Renal cortical epithelial cell (primary cell): Measurements from ENCODE around the gene COLGALT1. TPM values are rescaled to one million over a fixed set of nuclear protein-coding genes. Genes with fewer than 3 reads are reported as not detected.
"Not testable (repeated sequence)": the region's sequence is repeated elsewhere in the genome, so short reads cannot be mapped to it uniquely, and the experiment has no call there.

ENCODE experiments used
- DNase-seq: peaks from one replicate; pipeline ENCODE4 v3.0.0-alpha.2; 2011; ENCODE audit warnings: low read depth
- total RNA-seq: library from RNA; depleted of rRNA; stranded (reverse); fragments of >200 nt; gene quantifications from 2 replicates; pipeline ENCODE4 v1.2.3, GENCODE V29; 2014

The COLGALT1 gene
- total RNA-seq, 1 donor from 2014 or later: 53.9 TPM

DNA sequence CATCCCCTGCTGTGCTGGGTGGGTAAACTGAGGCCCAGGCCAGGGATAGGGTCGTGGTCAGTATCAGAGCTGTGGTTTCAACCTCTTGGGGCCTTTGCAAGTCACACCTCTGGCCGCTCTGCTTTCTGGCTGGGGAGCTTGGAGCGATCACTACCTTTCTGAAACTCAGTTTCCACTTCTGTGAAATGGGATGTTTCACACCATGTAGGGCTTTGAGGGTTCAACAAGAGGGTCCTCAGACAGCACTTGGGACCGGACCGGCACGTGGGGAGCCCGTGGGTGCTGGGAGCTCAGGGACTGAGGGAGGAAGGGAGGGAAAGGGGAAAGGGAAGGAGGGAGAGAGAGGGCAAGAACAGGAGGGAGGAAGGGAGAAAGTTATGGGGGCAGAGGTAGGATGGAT, 22.9 kb upstream of the COLGALT1 start:
- DNase-seq: no peak

DNA sequence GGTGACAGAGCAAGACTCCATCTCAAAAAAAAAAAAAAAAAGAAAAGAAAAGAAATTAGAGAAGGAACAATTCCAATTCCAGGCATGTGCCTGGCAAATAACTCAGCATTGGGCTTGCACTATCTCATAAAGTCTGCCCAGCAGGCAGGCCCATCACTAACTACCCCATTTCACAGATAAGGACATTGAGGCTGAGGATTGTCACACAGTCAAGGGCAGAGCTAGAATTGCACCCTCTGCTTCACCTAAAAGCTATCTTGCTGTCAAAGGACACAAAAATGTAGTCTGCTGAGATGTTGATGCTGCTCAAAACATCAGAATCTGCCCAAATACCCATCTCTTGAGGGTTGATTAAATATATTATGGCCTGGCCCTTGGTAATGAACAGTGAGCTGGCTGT, 20.7 kb upstream of the COLGALT1 start:
- DNase-seq: no peak

DNA sequence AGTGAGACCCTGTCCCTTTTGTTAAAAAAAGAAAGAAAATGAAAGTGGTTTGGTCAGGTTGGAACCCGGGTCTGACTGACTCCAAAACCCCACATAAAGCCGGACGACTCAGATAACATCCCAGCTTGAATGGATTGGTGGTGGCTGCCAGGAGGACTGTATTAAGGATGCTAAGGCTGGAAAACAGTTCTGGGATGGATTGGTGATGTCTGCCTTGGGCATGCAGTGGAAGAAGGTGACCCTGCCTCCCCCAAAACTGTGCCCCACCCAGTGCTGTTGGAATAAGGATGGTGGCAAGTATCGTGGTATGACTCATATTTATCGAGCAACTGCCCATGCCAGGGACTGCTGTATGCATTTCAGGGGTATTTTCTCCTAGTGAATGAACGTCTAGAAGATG, 18.5 kb upstream of the COLGALT1 start:
- DNase-seq: no peak

DNA sequence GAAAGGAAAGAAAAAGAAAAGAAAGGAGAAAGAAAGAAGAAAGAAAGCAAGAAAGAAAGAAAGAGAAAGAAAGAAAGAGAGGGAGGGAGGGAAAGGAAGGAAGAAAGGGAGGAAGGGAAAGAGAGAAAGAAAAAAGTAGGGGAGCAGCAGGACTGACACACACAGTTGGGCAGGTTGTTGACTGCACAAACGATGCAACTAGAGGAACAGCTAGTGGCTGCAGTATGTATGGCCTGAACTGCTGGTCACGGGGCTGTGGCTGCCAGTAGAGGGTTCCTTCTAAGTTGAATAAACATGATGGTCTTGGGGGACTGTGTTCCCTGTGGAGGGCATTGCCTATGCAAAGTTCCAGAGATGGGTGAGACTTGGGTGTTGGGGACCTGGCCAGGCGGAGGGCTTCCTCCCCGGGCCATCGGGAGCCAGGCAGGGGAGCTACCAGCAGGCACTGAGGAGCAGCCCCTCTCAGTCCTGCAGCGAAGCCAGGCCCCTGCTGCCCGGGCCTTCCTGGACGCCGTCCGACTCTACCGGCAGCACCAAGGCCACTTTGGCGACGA, 16.7 kb upstream of the COLGALT1 start:
- no peak for DNase-seq

DNA sequence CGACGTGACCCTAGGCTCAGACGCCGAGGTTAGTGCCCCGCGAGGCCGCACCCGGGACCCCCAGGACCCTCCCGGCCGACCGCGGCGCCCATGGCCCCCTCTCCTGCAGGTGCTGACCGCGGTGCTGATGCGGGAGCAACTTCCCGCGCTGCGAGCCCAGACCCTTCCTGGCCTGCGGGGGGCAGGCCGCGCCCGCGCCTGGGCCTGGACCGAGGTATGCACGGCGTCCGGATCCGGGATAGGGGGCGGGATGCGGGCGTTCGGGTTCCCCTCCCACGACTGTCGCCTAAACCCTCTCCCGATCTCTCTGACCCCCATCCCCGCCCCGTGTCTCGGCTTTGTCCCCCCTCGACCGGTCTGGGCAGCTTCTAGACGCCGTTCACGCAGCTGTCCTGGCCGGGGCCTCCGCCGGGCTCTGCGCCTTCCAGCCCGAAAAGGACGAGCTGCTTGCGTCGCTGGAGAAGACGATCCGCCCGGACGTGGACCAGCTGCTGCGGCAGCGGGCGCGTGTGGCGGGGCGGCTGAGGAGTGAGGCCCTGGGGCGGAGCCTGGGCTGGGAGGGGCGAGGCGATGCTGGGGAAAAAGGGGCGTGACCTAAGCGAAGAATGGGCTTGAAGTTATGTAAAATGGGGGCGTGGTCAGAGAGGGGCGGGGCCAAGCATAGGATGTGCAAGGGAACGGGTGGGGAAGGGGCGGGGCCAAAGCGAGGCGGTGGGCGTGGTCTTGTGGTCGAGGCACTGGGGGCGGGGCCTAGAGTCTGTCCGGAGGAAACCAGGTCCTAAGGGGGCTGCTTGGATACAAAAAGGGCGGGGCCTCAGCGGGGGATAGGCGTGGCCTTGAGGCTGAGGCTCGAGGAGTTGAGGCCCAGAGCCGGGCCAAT, 16.0 kb upstream of the COLGALT1 start:
- peak; percentile 71 for DNase-seq

DNA sequence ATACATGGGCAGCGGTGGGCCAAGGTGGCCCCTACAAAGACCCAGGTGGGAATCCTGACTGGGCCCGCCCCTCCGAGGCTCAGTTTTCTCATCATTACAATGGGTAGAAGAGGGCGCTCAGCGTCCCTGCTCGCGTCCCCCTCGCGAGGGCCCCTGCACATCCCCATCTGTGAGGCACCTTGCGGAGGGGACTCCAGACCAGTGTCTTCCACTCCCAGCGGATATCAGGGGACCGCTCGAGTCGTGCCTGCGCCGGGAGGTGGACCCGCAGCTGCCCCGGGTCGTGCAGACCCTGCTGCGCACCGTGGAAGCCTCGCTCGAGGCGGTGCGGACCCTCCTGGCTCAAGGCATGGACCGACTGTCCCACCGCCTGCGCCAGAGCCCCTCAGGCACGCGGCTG, 15.3 kb upstream of the COLGALT1 start:
- no peak for DNase-seq

DNA sequence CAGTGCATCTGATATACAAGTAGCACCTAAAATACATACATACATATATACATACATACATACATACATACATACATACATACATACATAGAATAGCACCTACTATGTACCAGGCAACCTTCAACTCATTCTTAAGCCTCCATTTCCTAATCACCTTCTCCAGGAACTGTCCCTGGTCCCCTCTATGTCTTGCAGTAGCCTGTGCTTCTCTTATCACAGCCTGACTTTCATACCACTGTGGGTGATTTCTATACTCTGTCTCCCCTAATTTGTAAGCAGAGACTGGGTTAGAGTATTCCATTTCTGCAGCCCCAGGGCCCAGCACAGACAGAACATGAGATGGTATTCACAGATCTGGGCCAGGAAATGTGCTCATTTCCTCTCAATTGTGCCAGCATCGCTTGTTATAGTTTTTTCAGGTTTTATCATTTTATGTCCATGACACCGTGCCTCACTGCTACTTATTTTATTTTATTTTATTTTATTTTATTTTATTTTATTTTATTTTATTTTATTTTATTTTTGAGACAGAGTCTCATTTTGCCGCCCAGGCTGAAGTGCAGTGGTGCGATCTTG, 14.2 kb upstream of the COLGALT1 start:
- DNase-seq: no peak

DNA sequence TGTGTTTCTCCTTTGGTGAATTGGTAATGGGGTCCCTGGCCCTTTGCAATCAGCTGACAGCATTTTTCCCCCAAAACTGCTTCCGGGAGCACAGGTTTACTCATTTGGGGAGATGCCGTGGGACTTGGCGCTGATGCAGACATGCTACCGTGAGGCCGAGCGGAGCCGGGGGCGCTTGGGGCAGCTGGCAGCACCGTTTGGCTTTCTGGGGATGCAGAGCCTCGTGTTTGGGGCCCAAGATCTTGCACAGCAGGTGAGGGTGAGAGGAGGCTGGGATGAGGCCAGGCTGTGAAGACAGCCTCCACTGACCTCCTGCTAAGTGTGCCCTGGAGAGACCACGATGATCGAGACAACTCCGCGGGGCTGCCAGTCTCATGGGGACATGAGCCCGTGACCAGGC, 13.4 kb upstream of the COLGALT1 start:
- no peak for DNase-seq

DNA sequence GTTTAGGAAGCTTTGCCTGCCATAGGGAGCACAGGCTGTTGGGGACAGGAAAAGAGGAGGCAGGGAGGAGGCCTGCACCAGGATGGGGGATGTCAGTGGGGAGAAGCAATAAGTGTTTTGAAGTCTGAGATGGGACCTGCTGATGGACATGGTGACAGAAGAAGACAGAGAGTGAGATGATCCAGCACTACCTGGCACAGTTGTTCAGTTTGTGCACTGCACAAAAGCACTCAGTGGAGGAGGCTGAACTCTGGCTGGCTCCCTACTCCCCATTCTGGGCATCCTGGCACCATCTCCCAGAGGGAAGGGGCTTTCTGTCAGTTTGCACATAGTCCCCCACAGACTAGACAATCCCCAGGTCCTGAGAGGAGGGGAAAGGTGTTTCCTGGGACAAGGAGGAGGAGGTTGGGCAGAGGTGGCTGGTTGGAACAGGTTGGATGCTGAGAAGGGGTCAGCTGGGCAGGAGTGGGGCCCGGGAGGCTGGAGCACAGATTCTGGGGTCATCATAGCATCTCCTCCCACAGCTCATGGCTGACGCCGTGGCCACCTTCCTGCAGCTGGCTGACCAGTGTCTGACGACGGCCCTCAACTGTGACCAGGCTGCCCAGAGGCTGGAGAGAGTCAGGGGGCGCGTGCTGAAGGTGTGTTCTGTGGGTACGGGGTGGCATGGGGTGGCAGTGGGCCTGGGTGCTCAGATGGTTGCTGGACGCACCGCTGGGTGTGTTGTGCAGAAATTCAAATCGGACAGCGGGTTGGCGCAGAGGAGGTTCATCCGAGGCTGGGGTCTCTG, 12.5 kb upstream of the COLGALT1 start:
- DNase-seq: no peak

DNA sequence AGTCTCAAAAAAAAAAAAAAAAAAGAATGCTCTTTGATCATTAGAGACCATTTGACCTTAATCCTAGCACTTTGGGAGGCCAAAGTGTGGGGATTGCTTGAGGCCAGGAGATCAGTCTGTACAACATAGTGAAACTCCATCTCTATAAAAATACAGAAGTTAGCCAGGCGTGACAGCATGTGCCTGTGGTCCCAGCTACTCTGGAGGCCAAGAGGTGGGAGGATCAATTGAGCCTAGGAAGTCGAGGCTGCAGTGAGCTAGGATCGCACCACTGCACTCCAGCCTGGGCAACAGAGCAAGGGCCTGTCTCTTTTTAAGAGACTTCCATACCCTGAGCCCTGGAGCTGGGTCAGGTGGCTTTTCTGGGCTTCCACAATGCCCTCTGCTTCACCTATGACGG, 11.5 kb upstream of the COLGALT1 start:
- no peak for DNase-seq

DNA sequence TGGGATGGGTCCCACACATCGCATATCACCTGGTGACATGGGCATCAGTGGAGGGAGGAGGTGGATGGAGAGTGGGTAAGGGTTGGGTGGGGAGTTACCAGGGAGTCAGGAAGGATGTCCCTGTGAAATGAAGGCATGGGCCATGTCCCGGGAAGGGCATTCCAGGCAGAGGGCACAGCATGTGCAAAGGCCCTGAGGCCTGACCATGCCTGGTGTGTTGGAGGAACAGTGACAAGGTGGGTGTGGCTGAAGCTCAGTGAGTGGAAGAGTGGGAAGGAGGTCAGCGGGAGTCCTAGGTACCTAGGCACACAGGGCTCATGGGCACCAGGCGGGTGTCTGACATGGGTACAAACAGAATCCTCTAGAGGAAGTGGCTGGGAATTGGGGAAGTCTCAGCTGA, 11.0 kb upstream of the COLGALT1 start:
- DNase-seq: no peak

DNA sequence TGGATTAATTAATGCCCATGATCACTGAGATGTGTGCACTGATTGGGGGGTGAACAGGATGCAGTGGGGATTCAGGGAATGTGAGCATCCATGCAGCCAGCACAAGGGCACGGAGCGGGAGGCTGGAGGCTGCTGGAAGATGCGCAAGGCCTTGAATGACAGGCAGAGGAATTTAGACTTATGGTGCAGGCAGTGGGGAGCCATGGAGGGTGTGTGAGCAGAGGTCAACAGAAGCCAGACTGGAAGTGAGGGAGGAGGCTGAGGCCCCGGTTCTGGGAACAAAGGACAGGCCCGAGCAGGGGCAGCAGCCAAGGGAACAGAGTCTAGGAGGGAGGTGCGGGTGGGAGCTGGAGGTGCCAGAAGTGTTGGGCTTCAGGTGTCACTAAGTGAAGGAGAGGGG, 7.3 kb upstream of the COLGALT1 start:
- no peak for DNase-seq

DNA sequence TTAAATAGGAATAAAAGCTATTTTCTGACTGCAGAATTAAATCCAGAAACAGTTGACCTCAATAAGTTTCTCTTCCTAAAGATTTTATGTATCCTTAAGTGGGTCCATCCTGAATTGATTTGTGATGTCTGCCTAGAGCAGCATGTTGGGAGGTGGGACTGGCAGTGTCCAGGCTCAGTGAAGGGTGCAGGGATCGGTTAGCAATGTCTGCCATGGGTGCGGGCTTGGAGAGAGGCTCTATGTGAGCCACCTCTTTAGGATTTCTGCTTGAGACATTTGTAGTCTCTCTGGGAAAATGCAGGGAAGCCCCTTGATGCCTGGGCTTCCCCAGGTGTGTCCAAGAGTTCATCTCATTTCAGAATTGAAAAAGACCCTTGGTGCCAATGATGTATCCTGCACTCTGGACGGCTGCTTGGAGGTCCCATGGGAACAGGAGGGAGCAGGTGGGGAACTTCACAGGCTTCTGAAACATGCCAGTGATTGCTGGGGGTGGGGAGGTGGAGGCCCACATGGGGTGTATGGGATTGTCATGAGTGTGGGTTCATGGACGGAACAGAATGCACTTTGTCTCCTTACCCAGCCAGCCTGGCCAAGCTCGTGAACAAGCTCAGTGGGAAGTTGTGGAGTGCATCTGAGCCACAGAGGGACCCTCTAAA, 6.2 kb upstream of the COLGALT1 start:
- DNase-seq: no peak

DNA sequence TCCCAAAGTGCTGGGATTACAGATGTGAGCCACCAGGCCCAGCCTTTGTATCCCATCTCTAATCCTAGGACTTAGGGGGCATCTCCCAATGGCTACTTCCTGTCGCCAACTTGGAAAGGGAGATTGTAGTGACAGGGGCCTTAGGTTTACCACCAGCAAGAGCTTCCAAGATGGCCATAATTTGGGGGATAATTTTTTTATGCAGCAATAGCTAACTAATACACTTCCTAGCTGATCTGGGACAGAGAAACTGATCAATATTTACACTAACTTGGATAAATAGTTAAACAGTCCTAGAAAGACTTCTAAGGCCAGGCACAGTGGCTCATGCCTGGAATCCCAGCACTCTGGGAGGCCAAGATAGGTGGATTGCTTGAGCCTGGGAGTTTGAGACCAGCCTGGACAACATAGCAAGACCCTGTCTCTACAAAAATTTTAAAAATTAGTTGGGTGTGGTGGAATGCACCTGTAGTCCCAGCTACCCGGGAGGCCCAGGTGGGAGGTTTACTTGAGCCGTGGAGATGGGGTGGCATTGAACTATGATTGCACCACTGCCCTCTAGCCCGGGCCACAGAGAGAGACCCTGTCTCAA, 5.3 kb upstream of the COLGALT1 start:
- DNase-seq: no peak

DNA sequence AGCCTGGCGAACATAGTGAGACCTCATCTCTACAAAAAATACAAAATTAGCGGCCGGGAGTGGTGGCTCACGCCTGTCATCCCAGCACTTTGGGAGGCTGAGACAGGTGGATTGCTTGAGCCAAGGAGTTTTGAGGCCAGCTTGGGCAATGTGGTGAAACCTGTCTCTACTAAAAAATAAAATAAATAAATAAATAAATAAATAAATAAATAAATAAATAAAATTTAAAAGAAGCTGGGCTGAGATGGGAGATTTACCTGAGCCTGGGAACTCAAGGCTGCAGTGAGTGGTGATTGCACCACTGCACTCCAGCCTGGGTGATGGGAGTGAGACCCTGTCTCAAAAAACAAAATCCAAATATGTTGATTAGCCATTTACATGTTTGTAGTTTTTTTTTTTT, 2.7 kb upstream of the COLGALT1 start:
- DNase-seq: not testable (repeated sequence)

DNA sequence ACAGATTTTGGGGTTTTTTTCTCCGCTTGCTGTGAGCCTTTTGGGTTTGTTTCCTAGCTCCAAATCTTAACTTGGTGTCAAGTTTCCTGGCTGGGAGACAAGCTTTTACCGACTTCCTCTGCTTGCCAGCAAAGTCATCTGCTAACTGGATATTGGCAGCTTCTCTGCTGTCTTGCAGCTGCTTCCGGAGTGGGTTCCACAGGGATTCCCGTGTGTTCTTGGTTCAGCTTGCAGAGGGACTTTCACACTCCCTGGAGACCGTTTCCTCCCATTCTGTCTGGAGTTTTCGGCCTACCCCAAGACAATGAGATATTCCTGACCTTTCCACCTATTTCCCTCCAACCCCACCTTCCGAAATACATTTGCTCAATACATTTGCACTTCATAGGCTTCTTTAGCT, 2.2 kb upstream of the COLGALT1 start:
- DNase-seq: peak; percentile 40

DNA sequence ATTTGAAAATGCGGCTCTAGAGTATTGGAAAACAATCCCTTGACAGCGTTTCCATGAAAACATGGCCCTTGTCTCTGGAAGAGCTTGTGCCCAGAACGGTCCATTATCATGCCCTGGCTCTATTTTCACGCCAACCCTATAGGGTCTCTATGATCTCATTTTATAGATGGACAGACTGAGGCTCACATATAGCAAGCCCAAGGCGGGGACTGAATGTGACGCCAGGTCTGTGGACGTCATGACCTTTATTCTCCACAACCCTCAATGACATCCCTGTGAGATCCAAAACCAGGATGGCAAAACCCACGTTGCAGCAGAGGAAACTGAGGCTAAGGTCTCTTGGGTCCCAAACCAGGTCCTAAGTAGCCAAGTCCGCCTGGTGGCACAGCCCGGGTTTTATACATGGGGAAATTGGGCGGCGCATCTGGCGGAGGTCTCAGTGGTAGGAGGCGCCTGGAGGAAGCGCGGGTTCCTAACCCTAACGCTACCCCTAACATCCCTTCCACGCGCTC, 425 bp upstream of the COLGALT1 start:
- DNase-seq: no peak

DNA sequence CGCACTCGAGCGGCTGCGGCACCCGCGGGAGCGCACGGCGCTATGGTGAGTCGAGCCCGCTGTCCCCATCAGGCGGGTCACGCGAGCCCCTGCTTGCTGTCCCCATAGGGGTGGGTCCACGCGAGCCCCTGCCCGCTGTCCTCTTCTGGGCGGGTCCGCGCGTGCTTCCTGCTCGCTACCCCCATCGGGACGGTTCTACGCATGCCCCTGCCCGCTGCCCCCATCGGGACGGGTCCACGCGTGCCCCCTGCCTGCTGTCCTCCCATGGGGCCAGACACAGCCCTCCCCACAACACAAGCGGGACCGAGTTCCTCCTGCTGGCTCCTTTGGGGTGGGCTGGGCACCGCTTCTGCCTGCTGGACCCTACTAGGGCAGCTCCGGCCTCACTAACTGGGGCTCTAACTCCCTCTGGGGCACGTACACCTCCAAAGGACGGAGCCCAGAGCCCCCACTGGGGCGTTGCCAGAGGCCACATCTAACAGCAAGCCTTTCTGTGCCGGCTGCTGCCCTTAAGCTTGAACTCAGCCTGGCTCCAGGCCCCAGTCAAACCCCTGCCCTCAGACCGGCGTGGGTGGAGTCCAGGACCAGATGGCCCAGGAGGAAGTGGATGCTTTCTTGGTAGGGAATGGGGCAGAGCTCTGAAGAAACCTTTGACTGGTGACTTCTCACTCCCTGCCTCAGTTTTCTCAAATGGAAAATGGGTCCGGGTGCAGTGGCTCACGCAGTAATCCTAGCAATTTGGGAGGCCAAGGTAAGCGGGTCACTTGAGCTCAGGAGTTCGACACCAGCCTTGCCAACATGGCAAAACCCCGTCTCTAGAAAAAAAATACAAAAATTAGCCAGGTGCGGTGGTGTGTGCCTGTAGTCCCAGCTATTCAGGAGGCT, 722 bp downstream of the COLGALT1 start:
- DNase-seq: peak; percentile 39

DNA sequence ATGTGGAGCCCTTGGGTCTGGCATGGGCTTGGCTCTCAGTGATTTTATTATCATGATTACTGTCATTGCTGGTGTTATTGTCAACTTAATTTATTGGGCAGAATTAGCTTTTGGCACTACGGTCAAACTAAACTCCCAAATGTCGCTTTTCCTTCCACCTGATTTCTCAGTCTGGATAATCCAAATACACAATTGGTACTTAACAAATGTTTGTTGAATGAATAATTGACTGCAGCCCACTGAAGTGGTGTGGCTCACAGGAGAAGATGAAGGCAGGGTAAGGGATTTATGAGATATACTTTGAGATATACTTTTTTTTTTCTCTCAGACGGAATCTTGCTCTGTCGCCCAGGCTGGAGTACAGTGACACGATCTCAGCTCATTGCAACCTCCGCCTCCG, 1.5 kb downstream of the COLGALT1 start:
- DNase-seq: no peak

DNA sequence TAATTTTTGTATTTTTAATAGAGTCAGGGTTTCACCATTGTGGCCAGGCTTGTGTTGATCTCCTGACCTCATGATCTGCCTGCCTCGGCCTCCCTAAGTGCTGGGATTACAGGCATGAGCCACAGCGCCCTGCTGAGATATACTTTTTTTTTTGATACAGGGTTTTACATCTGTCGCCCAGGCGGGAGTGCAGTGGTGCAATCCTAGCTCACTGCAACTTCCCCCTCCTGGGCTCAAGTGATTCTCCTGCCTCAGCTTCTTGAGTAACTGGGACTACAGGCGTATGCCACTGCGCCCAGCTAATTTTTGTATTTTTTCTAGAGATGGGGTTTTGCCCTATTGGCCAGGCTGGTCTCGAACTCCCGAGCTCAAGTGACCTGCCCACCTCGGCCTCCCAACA, 2.0 kb downstream of the COLGALT1 start:
- no peak for DNase-seq
